ENCODE data around the gene ENTREP1.
"Not testable (repeated sequence)": the region's sequence is repeated elsewhere in the genome, so short reads cannot be mapped to it uniquely, and the experiment has no call there.

ENTREP1 gene
- 0 to 1.2 reads per million in 2 donors for total RNA-seq

- no peak for DNase-seq
These were observed at the start of gene ENTREP1 for GRCh38 chr9:69324549-69325401. TSS of gene ENTREP1 (plus strand) at chr9:69325215. CDS start at chr9:69325310, 95 bp downstream.

GRCh38 chr9:69276775-69277174, 48.2 kb upstream of the ENTREP1 start:
- DNase-seq: no peak

GRCh38 chr9:69279084-69279731, 45.8 kb upstream of the ENTREP1 start:
- no peak for DNase-seq

- DNase-seq: no peak
These were observed 45.3 kb upstream of the ENTREP1 start for GRCh38 chr9:69279733-69280132.

GRCh38 chr9:69283003-69283402, 42.0 kb upstream of the ENTREP1 start:
- no peak for DNase-seq

GRCh38 chr9:69292078-69292477, 32.9 kb upstream of the ENTREP1 start:
- DNase-seq: no peak

- DNase-seq: no peak
These were observed 31.9 kb upstream of the ENTREP1 start for GRCh38 chr9:69293156-69293555.

GRCh38 chr9:69295872-69296552, 29.0 kb upstream of the ENTREP1 start:
- DNase-seq: no peak

GRCh38 chr9:69297300-69297980, 27.6 kb upstream of the ENTREP1 start:
- no peak for DNase-seq

- DNase-seq: no peak
These were observed 25.7 kb upstream of the ENTREP1 start for GRCh38 chr9:69299315-69299714.

GRCh38 chr9:69299826-69300225, 25.2 kb upstream of the ENTREP1 start:
- no peak for DNase-seq

GRCh38 chr9:69303331-69303730, 21.7 kb upstream of the ENTREP1 start:
- DNase-seq: no peak

- not testable (repeated sequence) for DNase-seq
These were observed 18.0 kb upstream of the ENTREP1 start for GRCh38 chr9:69306895-69307445.

GRCh38 chr9:69307446-69308205, 17.4 kb upstream of the ENTREP1 start:
- no peak for DNase-seq

GRCh38 chr9:69308206-69308931, 16.6 kb upstream of the ENTREP1 start:
- no peak for DNase-seq

- no peak for DNase-seq
These were observed 11.8 kb upstream of the ENTREP1 start for GRCh38 chr9:69313175-69313574.

- no peak for DNase-seq
These were observed 10.5 kb upstream of the ENTREP1 start for GRCh38 chr9:69314547-69314946.

GRCh38 chr9:69317081-69317480, 7.9 kb upstream of the ENTREP1 start:
- DNase-seq: no peak

GRCh38 chr9:69317894-69318293, 7.1 kb upstream of the ENTREP1 start:
- DNase-seq: no peak

GRCh38 chr9:69319324-69320025, 5.5 kb upstream of the ENTREP1 start:
- no peak for DNase-seq
